Measurements from ENCODE around the gene MGST3.

DNA sequence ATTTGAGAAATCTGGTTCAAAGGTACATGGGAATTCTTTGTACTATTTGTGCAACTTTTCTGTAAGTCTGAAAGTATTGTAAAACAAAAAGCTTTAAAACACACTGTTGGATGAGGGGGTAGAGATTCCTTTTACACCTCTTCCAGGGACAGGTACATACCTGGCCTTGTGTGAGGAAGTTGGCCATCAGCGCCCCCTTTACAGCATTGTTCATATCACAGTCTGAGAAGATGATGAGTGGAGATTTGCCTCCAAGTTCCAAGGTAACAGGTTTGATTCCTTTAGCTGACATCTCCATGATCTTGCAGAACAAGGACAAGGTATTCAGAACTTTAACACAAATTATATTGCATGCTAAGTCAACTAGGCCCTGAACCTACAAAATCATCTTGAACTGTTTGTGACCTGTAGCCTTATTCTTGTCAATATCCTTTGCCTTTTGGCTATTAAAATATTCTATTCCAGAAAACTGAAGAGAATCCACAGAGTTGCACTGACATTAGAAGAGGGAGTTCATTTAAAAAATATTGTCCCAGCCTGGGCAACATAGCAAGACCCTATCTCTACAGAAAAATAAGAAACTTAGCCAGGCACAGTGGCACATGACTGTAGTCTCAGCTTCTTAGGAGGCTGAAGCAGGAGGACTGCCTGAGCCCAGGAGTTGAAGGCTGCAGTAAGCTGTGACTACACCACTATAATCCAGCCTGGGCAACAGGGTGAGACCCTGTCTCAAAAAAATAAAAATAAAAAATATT lies 48.4 kb downstream of the MGST3 start:
- TF ChIP-seq, protein P1, sequence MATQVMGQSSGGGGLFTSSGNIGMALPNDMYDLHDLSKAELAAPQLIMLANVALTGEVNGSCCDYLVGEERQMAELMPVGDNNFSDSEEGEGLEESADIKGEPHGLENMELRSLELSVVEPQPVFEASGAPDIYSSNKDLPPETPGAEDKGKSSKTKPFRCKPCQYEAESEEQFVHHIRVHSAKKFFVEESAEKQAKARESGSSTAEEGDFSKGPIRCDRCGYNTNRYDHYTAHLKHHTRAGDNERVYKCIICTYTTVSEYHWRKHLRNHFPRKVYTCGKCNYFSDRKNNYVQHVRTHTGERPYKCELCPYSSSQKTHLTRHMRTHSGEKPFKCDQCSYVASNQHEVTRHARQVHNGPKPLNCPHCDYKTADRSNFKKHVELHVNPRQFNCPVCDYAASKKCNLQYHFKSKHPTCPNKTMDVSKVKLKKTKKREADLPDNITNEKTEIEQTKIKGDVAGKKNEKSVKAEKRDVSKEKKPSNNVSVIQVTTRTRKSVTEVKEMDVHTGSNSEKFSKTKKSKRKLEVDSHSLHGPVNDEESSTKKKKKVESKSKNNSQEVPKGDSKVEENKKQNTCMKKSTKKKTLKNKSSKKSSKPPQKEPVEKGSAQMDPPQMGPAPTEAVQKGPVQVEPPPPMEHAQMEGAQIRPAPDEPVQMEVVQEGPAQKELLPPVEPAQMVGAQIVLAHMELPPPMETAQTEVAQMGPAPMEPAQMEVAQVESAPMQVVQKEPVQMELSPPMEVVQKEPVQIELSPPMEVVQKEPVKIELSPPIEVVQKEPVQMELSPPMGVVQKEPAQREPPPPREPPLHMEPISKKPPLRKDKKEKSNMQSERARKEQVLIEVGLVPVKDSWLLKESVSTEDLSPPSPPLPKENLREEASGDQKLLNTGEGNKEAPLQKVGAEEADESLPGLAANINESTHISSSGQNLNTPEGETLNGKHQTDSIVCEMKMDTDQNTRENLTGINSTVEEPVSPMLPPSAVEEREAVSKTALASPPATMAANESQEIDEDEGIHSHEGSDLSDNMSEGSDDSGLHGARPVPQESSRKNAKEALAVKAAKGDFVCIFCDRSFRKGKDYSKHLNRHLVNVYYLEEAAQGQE (IDR thresholded peaks at IDR 0.05; ENCODE audit: insufficient read depth in 1 of 2, low read depth in 2 of 2, low read length in 2 of 2) = no peak
- no peak for TF ChIP-seq TAF1 (IDR thresholded peaks at IDR 0.05; ENCODE audit: borderline replicate concordance, insufficient read depth, low read length)
- no peak for TF ChIP-seq POLR2AphosphoS5 (IDR thresholded peaks at IDR 0.05; ENCODE audit: low read depth, low read length)
- no peak for TF ChIP-seq SIN3A (IDR thresholded peaks at IDR 0.05; ENCODE audit: borderline replicate concordance, insufficient read depth, low read length)

All from PFSK-1 (cell line).